DMS153 treated with DMSO at 0.1 percent for 48 hours (cell line): ENCODE results near the gene ABCA9.

ENCODE experiments used
- DNase-seq: peaks from one replicate; lab custom pipeline; 2025; ENCODE audit not compliant: unreplicated experiment; lab: John Stamatoyannopoulos, UW

The ABCA9 gene

GRCh38 chr17:69069226-69069750 is 8.6 kb upstream of the ABCA9 start:
- no peak for DNase-seq

DNA sequence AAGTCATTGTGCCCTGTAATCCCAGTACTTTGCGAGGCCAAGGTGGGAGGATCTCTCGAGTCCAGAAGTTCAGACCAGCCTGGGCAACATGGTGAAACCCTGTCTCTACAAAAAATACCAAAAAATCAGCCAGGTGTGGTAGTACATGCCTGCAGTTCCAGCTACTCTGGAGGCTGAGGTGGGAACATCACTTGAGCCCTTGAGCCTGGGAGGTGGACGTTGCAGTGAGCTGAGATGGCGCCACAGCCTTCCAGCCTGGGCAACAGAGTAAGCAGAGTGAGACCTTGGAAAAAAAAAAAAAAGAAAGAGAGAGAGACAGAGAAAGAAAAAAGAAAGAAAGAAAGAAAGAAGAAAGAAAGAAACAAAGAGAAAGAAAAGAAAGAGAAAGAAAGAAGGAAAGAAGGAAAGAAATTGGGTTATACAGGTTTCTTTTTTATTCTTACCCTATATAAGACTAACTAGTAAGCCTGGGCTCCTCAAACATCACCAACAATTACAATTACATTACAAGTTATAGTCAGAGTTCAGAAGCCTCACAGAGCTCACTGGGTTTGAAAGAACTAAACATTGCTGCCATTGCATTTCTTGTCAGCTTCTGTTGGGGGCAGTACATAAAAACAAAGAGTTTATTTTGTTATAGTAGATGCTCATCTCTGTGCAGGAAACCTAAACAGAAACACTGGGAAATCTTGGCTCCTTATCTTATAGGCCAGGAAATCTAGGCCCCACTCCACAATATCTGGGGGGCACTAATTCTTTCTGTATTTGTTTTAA is 6.7 kb upstream of the ABCA9 start:
- no peak for DNase-seq

- no peak for DNase-seq
These were observed 5.8 kb upstream of the ABCA9 start for GRCh38 chr17:69066482-69066881.

DNA sequence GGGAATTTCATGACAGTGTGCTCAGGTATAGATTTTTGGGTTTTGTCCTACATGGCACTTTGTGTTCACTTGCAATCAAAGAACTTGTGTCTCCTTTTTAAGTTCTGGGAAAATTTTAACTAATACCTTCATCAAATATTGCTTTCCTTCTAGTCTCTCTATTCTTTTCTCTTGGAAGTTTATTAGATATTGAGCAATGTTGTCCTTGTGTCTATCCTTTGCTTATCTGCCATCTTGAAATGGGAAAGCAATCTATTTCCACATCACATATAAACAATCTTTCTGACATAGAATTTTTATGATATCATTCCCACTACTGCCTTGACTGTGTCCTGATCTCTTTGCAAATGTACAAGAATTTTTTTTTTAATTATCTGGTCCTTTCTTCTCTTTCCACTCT is 4.4 kb upstream of the ABCA9 start:
- DNase-seq, result no peak

GRCh38 chr17:69064476-69064875 is 3.7 kb upstream of the ABCA9 start:
- DNase-seq, result no peak

GRCh38 chr17:69064001-69064400 is 3.3 kb upstream of the ABCA9 start:
- DNase-seq, result no peak

- DNase-seq, result no peak
These were observed 2.3 kb upstream of the ABCA9 start for GRCh38 chr17:69062860-69063581.

GRCh38 chr17:69061721-69062556 is 1.2 kb upstream of the ABCA9 start:
- DNase-seq, result no peak

DNA sequence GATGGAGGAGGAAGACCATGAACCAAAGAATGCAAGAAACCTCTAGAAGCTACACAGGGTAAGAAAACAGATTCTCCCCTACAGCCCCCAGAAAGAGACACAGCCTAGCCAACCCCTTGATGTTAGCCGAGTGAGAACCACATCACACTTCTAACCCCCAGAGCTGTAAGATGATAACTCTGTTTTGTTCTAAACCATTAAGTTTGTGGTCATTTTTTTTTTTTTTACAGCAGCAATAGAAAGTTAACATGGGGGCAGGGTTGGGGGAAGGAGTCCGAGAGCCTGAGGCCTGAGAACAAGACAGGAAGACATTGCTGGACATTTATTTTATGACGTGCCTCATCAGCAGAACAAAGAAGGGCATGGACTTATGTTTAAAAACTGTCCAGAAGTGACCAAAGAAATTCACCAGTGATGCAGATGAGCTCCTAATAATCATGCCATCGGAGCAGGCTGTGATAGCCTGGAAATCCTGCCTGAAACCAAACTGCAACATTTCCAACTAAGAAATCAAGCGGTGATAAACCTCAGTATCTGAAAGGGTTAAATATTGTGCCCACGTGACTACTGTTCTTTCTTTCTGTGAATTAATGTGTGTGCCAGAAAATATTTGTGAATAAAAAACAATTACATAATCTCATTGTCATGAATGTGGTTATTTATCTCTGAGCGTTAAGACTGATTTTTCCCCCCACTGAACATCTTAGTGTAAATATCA is 1.1 kb downstream of the ABCA9 start:
- DNase-seq, result no peak

DNA sequence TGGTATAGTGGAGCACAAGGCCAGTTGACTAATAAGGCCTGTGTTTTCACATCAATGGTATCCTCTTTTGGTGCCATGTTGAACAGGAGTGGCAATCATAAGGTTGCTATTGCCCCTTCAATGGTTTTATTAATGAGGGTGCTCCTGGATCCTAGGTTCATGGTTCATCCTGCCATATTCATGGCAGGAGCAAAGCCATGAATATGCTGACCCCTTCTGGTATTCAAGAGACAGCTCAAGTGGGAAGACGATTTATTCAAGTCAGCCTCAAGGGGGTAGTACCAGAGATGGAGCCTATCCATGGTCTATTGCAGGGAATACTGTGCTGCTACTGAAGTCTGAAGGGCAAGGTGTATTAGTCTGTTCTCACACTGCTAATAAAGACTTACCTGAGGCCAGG is 2.6 kb downstream of the ABCA9 start:
- no peak for DNase-seq

DNA sequence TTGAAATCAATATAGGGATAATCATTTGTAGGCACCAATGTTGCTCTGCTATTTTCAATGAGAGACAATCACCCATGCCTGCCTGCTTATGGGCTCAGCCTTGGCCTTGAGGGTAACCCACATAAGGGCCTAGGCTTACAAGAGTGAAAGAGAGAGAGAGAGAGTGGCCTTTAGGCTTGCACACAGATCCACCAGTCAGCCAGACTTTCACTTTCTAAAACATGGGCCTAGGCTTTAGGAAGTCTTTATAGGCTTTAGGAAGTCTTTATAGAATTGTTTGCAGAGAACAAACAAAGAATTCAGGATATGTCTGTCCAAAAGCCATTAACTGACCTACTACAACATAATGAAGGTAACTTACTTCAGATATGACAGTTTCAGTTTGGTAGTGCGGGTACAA is 3.4 kb downstream of the ABCA9 start:
- no peak for DNase-seq

GRCh38 chr17:69056179-69056823 is 4.4 kb downstream of the ABCA9 start:
- DNase-seq, result no peak

DNA sequence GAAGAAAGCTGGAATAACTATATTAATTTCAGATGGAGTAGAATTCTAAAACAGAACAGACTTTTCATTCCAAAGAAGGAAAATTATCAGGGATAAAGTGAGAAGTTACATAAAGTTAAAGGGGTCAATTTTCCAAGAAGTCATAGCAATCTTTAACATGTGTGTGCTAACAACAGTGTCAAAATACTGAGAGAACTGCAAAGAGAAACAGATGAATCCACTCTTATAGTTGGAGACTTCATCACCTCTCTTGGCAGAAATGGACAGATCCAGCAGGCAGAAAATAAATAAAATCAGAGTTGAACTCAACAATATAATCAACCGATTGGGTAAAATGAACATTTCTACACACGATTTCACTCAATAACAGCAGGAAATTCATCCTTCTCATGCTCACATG is 5.4 kb downstream of the ABCA9 start:
- DNase-seq, result no peak

DNA sequence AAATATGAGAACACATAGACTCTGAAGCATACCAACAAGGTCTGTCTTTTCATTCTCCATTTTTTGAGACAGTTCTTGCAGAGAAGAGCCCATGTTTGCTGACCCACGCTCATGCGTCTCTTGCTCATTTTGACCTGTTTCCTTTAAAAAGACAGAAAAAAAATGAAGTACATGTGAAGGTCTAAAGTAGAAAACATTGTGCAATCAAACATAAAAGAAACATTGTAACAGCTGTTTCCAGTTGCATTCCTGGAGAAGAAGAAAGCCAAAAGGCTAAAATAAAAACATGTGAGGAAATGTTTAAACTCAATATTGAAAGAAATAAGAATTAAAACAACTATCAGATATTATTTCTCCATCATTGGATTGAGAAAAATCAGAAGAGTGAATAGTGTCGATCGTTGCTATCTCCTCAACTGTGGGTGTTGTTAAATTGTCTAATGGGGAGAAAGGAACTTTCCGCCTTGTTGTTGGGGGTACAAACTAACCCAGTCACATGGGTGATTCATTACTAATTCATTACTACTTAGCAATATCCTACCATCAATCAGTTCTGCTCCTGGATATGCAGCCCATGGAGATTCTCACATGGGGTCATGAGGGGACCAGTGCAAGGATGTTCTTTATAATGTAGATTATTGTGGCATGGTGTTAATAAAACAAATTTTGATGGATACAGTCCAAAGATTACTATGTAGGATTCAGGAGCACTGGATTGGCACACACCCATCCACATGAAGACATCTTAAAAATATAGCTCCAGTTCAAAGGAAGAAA is 9.5 kb downstream of the ABCA9 start:
- DNase-seq, result no peak

GRCh38 chr17:69048634-69049033 is 12.1 kb downstream of the ABCA9 start:
- DNase-seq, result no peak

DNA sequence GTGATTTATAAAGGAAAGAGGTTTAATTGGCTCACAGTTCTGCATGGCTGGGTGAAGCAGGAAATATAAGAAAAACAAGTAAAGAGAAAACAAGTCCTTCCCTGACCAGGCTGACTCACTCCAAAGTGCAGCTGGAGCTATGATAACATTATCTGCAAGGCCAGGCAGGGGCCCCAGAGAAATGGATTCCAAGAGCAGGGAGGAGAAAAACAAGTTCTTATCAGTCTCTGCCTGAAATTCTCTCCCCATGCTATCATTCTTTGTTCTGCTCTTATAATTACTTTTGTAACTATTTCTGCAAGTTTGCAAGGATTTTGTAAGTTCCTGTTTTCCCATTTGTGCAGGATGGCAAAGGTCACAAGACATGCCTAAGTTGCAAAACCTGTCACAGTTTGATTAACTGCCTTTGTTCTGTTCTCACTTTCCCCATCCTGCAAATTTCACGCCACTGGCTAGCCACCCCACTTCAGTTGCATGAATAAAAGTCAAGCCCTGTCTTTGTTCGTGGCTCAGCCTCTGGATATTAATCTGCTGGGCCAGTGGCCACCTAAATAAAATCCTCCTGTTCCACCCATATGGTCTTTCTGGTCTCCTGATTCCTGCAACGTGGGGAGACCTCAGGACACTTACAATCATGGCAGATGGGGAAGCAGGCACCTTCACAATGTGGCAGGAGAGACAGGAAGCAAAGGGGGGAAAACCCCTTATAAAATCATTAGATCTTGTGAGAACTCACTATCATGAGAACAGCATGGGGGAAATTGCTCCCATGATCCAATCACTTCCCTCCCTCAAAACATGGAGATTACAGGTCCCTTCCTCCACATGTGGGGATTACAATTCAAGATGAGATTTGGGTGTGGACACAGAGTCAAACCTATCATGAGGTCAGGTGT is 13.1 kb downstream of the ABCA9 start:
- DNase-seq, result no peak

GRCh38 chr17:69046121-69046807 is 14.5 kb downstream of the ABCA9 start:
- DNase-seq, result no peak

GRCh38 chr17:69045646-69046045 is 15.1 kb downstream of the ABCA9 start:
- DNase-seq, result no peak
